IMR-90 (cell line): ENCODE data around the gene VPS54. TPM values are rescaled to one million over a fixed set of nuclear protein-coding genes. Genes with fewer than 3 reads are reported as not detected.

Source experiments
- ATAC-seq: fragments of 200-7000 bp; cut with Tn5 transposase; 2 replicates; pipeline ENCODE4 v1.9.1; 2020; ENCODE audit warnings: low read depth, mild to moderate bottlenecking, moderate library complexity
- BruUV-seq: library from RNA; stranded (reverse); fragments of 400-500 nt; replicated peaks from 2 replicates; lab custom pipeline; 2021; lab: Mats Ljungman, UMichigan
- CTCF ChIA-PET: fragments of 300-600 bp; formaldehyde crosslinking; extraction: SDS; loops from one replicate; lab custom pipeline; 2021; ENCODE audit warnings: antibody characterized with exemption; lab: Yijun Ruan, JAX
- POLR2A ChIA-PET: fragments of 300-600 bp; sonication (Branson Sonifier 250); formaldehyde crosslinking; loops from one replicate; lab custom pipeline; 2022; ENCODE audit warnings: antibody characterized with exemption; ENCODE audit not compliant: unreplicated experiment; lab: Charles Lee
- DNase-seq: peaks from one replicate; pipeline ENCODE4 v3.0.0; 2013
- H2AFZ ChIP-seq: replicated peaks from 2 replicates; pipeline ENCODE3; 2013; ENCODE audit warnings: low read length, mild to moderate bottlenecking; ENCODE audit not compliant: poor library complexity
- H2AK5ac ChIP-seq: 2 replicates; pipeline ENCODE4 v1.6.1; 2013; ENCODE audit warnings: low read depth, low read length, inconsistent platforms
- H2AK9ac ChIP-seq: replicated peaks from 2 replicates; pipeline ENCODE3; 2013; ENCODE audit warnings: mild to moderate bottlenecking, low read depth, low read length, moderate library complexity; ENCODE audit not compliant: poor library complexity
- H2BK120ac ChIP-seq: 2 replicates; pipeline ENCODE4 v1.6.1; 2013; ENCODE audit warnings: low read depth, low read length, inconsistent platforms
- H2BK15ac ChIP-seq: 3 replicates; pipeline ENCODE4 v1.6.1; 2013; ENCODE audit warnings: low read depth, low read length, inconsistent platforms
- H2BK20ac ChIP-seq: 2 replicates; pipeline ENCODE4 v1.6.1; 2013; ENCODE audit warnings: low read depth, mild to moderate bottlenecking, inconsistent platforms, low read length, moderate library complexity
- H2BK5ac ChIP-seq: 2 replicates; pipeline ENCODE4 v1.6.1; 2013; ENCODE audit warnings: mild to moderate bottlenecking, low read depth, low read length, inconsistent platforms; ENCODE audit not compliant: poor library complexity, severe bottlenecking
- H3K14ac ChIP-seq: replicated peaks from 2 replicates; pipeline ENCODE4 v1.6.1; 2013; ENCODE audit warnings: low read depth, low read length, inconsistent platforms
- H3K18ac ChIP-seq: 2 replicates; pipeline ENCODE4 v1.6.1; 2013; ENCODE audit warnings: low read depth, low read length, control low read depth
- H3K23ac ChIP-seq: 2 replicates; pipeline ENCODE4 v1.6.1; 2013; ENCODE audit warnings: low read depth, low read length, inconsistent platforms
- H3K27ac ChIP-seq: 2 replicates; pipeline ENCODE4 v1.5.1; 2013; ENCODE audit warnings: mild to moderate bottlenecking, control low read depth, low read length; ENCODE audit not compliant: insufficient read depth
- H3K27me3 ChIP-seq: 2 replicates; pipeline ENCODE4 v1.6.1; 2013; ENCODE audit warnings: low read length; ENCODE audit not compliant: control insufficient read depth, insufficient read depth
- H3K36me3 ChIP-seq: 2 replicates; pipeline ENCODE4 v1.6.1; 2013; ENCODE audit warnings: low read length, mixed read lengths; ENCODE audit not compliant: control insufficient read depth, insufficient read depth
- H3K4ac ChIP-seq: 2 replicates; pipeline ENCODE4 v1.6.1; 2013; ENCODE audit warnings: low read depth, low read length, inconsistent platforms
- H3K4me1 ChIP-seq: 2 replicates; pipeline ENCODE4 v1.6.1; 2013; ENCODE audit warnings: low read length, mixed read lengths; ENCODE audit not compliant: control insufficient read depth, insufficient read depth
- H3K4me2 ChIP-seq: 2 replicates; pipeline ENCODE4 v1.6.1; 2013; ENCODE audit warnings: low read depth, mild to moderate bottlenecking, control low read depth, low read length, moderate library complexity
- H3K4me3 ChIP-seq: 2 replicates; pipeline ENCODE4 v1.5.1; 2013; ENCODE audit warnings: low read depth, mild to moderate bottlenecking, control low read depth, low read length, moderate library complexity; ENCODE audit not compliant: insufficient read depth
- H3K56ac ChIP-seq: 2 replicates; pipeline ENCODE4 v1.6.1; 2013; ENCODE audit warnings: low read length, inconsistent platforms; ENCODE audit not compliant: insufficient read depth; ENCODE audit errors: extremely low read depth
- H3K79me1 ChIP-seq, 2 experiments: 2 replicates each; pipeline ENCODE4 v1.6.1; 2013; ENCODE audit warnings: low read length in 2 of 2, inconsistent platforms in 1 of 2, low read depth in 1 of 2
- H3K9ac ChIP-seq: 2 replicates; pipeline ENCODE4 v1.6.1; 2013; ENCODE audit warnings: low read depth, low read length, control low read depth
- H3K9me1 ChIP-seq: 2 replicates; pipeline ENCODE4 v1.6.1; 2013; ENCODE audit warnings: low read length, inconsistent platforms; ENCODE audit not compliant: insufficient read depth
- H3K9me3 ChIP-seq: 2 replicates; pipeline ENCODE4 v1.6.1; 2013; ENCODE audit warnings: low read length; ENCODE audit not compliant: control insufficient read depth, insufficient read depth
- H4K20me1 ChIP-seq: 2 replicates; pipeline ENCODE4 v1.6.1; 2013; ENCODE audit warnings: low read length, inconsistent platforms; ENCODE audit not compliant: insufficient read depth
- H4K5ac ChIP-seq: 2 replicates; pipeline ENCODE4 v1.6.1; 2013; ENCODE audit warnings: mild to moderate bottlenecking, low read depth, low read length, control low read depth
- H4K8ac ChIP-seq, 2 experiments: 2 replicates each; pipeline ENCODE4 v1.6.1; 2013; ENCODE audit warnings: low read depth in 2 of 2, low read length in 2 of 2, control low read depth in 1 of 2, inconsistent platforms in 1 of 2
- H4K91ac ChIP-seq: 2 replicates; pipeline ENCODE4 v1.6.1; 2013; ENCODE audit warnings: low read depth, low read length, inconsistent platforms; ENCODE audit not compliant: insufficient read depth
- CEBPB ChIP-seq: IDR thresholded peaks from 2 replicates; pipeline ENCODE4 v1.6.1; 2012; ENCODE audit warnings: low read depth, low read length, improper control_type of control experiment
- CHD1 ChIP-seq: IDR thresholded peaks from 2 replicates; pipeline ENCODE4 v1.6.1; 2012; ENCODE audit warnings: low read depth, low read length, improper control_type of control experiment
- ELK1 ChIP-seq: fragments of 150-350 bp; IDR thresholded peaks from 2 replicates; pipeline ENCODE4 v1.6.1; 2016; ENCODE audit warnings: low read depth, mild to moderate bottlenecking, low read length, moderate library complexity, borderline replicate concordance
- MXI1 ChIP-seq: IDR thresholded peaks from 2 replicates; pipeline ENCODE4 v1.6.1; 2012; ENCODE audit warnings: low read depth, mild to moderate bottlenecking, low read length, moderate library complexity, borderline replicate concordance
- POLR2A ChIP-seq: IDR thresholded peaks from 2 replicates; pipeline ENCODE4 v1.6.1; 2012; ENCODE audit warnings: mild to moderate bottlenecking, low read depth, low read length
- RAD21 ChIP-seq: IDR thresholded peaks from 2 replicates; pipeline ENCODE4 v1.6.1; 2012; ENCODE audit warnings: low read length, improper control_type of control experiment
- SMC3 ChIP-seq: fragments of 150-350 bp; IDR thresholded peaks from 2 replicates; pipeline ENCODE4 v1.6.1; 2016; ENCODE audit warnings: low read depth, mild to moderate bottlenecking, antibody characterized with exemption, low read length, moderate library complexity
- WGBS, 2 experiments: methylation state at CpG; one replicate each; pipeline versions ENCODE4 v1.1.5 to v1.1.7; 2013; ENCODE audit warnings: missing lambda C conversion rate in 2 of 2; ENCODE audit not compliant: insufficient read length in 1 of 2; ENCODE audit errors: extremely low coverage in 2 of 2; 5-methylcytosine and 5-hydroxymethylcytosine counted together
- dilution Hi-C: fragments of 300-500 bp; cut with HindIII; formaldehyde crosslinking; loops from one replicate; pipeline ENCODE4 v1.14.3; 2018; ENCODE audit warnings: low sequenced_read_pairs; ENCODE audit not compliant: unreplicated experiment
- in situ Hi-C: fragments of 300-500 bp; cut with MboI; formaldehyde crosslinking; loops from 3 replicates; pipeline ENCODE4 v1.14.3; 2019; ENCODE audit warnings: low sequenced_read_pairs, inconsistent platforms, mixed read lengths
- intact Hi-C: fragments of 100-400 bp; cut with micrococcal nuclease; formaldehyde crosslinking; loops from 2 replicates; pipeline ENCODE4 v1.10.0; 2022
- polyA plus RNA-seq, 3 experiments: library from polyadenylated mRNA; depleted of rRNA; stranded (reverse); fragments of >200 nt; gene quantifications; 2 replicates each; pipeline ENCODE4 v1.2.3, GENCODE V29; 2012; ENCODE audit warnings: low replicate concordance in 1 of 3
- total RNA-seq: library from RNA; depleted of rRNA; stranded (reverse); fragments of >200 nt; gene quantifications from 2 replicates; pipeline ENCODE4 v1.2.3, GENCODE V29; 2012
- TF ChIP-seq, protein P1 (sequence below): conservative IDR thresholded peaks from 2 replicates; pipeline ENCODE4 v1.5.1; 2012; ENCODE audit warnings: mild to moderate bottlenecking, low read depth, low read length, improper control_type of control experiment

The VPS54 gene
- total and polyA plus RNA-seq, 2 of the 4 experiments (the other 2 are of a cell fraction): 7.1 to 18.1 TPM

DNA sequence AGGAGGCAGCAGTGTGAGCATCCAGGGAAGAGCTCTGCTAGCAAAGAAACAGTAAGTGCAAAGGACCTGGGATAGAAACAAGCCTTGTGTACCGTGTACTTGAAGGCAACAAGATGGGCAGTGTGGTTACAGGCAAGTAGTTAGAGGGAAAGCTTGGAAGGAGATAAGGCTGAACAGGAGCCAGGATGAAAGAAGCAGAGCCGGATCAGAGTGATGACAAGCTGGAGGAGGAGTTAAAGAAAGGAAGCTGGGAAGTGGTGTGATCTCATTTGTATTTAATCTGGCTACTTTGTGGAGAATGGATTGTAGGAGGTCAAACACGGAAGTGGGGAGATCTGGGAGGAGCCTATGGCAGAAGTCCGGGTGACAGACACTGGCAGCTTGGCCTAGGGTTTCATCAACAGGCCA lies 44.7 kb upstream of the VPS54 start:
- DNase-seq: peak; percentile 82
- Histone ChIP-seq H3K9ac (no peak overlapping the region), H3K36me3 (no peaks in the 10 kb centered on the region), H3K4ac (peak overlapping the region; percentile 64; the same call in 1 of the 2 replicates), H4K20me1 (no peaks in the 10 kb centered on the region), H3K4me1 (peaks cover 8% of the 10 kb centered on the region; the same call in 1 of the 2 replicates), H3K56ac (no peak overlapping the region), H2BK15ac (no peak overlapping the region), H4K5ac (peak overlapping the region; percentile 49), H3K18ac (peak overlapping the region; percentile 39; the same call in 1 of the 2 replicates), H3K9me1 (peaks cover 7% of the 10 kb centered on the region; the same call in 1 of the 2 replicates), H4K91ac (no peak overlapping the region; the same call in 1 of the 2 replicates), H2AK9ac (no peak overlapping the region), H3K23ac (no peak overlapping the region), H2AK5ac (0 out of 2 replicates have a peak overlapping the region, but pooled peaks have one; percentile 18), H2BK5ac (peak overlapping the region; percentile 61), H3K4me2 (no peak overlapping the region), H3K9me3 (no peaks in the 10 kb centered on the region), H3K14ac (peak overlapping the region; percentile 46), H4K8ac (peak overlapping the region in 1 of 2 experiments; percentile 82; a peak in 2 of 4 replicates), H2AFZ (peak overlapping the region; percentile 87), H3K27me3 (no peaks in the 10 kb centered on the region), H3K4me3 (no peak overlapping the region), H2BK120ac (peak overlapping the region; percentile 38; the same call in 1 of the 2 replicates), H3K27ac (no peak overlapping the region), H3K79me1 (no peaks in the 10 kb centered on the region), H2BK20ac (no peak overlapping the region; the same call in 1 of the 2 replicates)
- in situ Hi-C loops: no loop called here
- POLR2A ChIA-PET: no interaction called here
- CTCF ChIA-PET: no interaction called here
- dilution Hi-C loops: loop anchor here (25.0 kb wide), 1 partner anchor 248 kb away; no protein-coding TSS in a partner anchor
- intact Hi-C loops: no loop called here
- no peak for TF ChIP-seq CHD1
- TF ChIP-seq ELK1: no peak
- no peak for TF ChIP-seq CEBPB
- TF ChIP-seq RAD21: no peak
- no peak for TF ChIP-seq SMC3
- TF ChIP-seq, protein P1, sequence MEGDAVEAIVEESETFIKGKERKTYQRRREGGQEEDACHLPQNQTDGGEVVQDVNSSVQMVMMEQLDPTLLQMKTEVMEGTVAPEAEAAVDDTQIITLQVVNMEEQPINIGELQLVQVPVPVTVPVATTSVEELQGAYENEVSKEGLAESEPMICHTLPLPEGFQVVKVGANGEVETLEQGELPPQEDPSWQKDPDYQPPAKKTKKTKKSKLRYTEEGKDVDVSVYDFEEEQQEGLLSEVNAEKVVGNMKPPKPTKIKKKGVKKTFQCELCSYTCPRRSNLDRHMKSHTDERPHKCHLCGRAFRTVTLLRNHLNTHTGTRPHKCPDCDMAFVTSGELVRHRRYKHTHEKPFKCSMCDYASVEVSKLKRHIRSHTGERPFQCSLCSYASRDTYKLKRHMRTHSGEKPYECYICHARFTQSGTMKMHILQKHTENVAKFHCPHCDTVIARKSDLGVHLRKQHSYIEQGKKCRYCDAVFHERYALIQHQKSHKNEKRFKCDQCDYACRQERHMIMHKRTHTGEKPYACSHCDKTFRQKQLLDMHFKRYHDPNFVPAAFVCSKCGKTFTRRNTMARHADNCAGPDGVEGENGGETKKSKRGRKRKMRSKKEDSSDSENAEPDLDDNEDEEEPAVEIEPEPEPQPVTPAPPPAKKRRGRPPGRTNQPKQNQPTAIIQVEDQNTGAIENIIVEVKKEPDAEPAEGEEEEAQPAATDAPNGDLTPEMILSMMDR: no peak
- no peak for TF ChIP-seq MXI1
- no peak for TF ChIP-seq POLR2A
- no TSS peak for BruUV-seq
- peak; percentile 60 for ATAC-seq
- 47% methylated on average over 2 of the region's 4 CpGs; no CpG with 5 or more reads in 1 of the 2 experiments for WGBS, 2 experiments
